Measurements from ENCODE around the gene CGB8. TPM values are rescaled to one million over a fixed set of nuclear protein-coding genes. Genes with fewer than 3 reads are reported as not detected.
"Not testable (repeated sequence)": the region's sequence is repeated elsewhere in the genome, so short reads cannot be mapped to it uniquely, and the experiment has no call there.

The CGB8 gene
- polyA plus RNA-seq (2011; rRNA removed), result 0.63 and 0.95 TPM in 2 replicates
- polyA plus RNA-seq (2012; cell fraction: cytosol; rRNA removed), result 4.6 and 5.6 TPM in 2 replicates
- 14.8 and 19.9 TPM in 2 replicates for polyA plus RNA-seq (2012; cell fraction: nucleus; rRNA removed)
- polyA plus RNA-seq (2017; fragmentation: RNase III; extraction: RNeasy Plus Mini Kit Qiagen cat#74134 plus additional on column Dnase treatment), result 2.0 to 2.7 TPM (median 2.4 TPM) in 3 replicates
- 0.49 TPM in 1 of 2 replicates, not detected in the other for polyA minus RNA-seq (2011; rRNA and poly(A)+ RNA removed)

DNA sequence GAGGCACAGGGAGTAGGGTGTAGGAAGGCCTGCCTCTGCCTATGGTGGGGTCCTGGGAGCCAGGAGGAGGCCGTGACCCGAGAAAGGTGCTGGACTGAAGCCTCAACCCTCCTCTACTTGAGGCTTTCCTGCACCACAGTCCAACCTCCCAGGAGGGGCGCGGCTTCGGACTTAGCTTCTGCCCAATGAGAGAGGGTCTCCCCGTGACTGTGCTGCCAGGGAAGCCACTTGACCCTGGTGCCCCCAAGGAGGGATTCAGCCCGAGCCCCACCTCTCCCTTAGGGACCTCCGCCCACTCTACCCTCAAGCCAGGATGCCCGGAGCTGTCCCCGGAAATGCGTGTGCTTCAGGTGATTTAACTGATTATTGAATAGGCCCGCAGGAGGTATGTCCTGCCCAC, at the start of gene CGB8:
Gene CGB8 (minus strand): TSS at position 101 of the 400 bp plus-strand sequence. CDS start 372 bp downstream, outside the sequence.
- H3K4me1 ChIP-seq; ATAC-seq; DNase-seq (ENCODE audit: low read depth in 1 of 2, low spot score in 1 of 2); H3K4me2 ChIP-seq; POLR2A ChIA-PET; H3K9me3 ChIP-seq; CTCF ChIA-PET; FAIRE-seq; H3K4me3 ChIP-seq: not testable (repeated sequence)
- 83% methylated on average over 12 of the region's 12 CpGs for WGBS (ENCODE audit: missing lambda C conversion rate)
- H3K27ac ChIP-seq, result peak within 1 kb of the TSS in 1 of 2 experiments; percentile 41; a peak in 2 of 6 replicates

DNA sequence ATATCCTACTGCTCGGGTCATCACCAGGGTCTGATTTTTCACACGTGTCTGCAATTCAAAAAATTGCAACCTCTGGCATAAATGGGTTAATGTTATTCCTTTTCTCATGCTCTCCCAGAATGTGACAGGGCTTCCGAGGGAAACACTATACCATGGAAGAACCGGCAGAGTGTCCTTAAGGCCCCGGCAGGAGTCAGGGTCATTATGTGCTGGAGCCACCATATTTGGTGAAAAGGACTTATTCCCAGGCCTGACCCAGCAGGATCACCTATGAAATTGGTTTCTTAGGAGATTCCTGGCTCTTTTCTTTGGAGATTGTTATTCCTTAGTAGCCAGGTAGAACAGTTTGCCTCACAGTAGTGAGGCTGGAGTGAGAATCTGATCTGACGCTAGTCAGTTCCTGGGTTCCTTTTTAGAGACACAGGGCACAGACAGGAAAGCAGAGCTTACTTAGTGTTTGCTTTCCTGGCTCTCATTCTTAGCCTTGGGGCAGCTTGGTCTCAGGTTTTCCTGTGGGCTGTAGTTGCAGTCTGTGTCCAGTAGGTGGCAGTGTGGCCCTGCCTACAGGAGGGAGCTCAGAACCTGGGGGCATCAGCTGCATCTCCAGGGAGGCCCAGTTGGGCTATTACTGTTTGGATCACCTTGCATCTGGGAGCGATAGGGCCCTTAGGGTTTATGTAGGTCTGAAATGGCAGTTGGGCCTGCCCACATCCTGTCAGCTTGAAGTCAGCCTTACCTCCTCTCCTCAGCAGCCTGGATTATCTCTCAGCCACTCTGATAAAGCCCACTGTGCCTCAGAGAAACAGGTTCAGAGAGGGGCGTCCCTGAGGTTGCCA, 48.8 kb upstream of the CGB8 start:
- FAIRE-seq, result peak; percentile 99
- peak; percentile 88 to 89 for DNase-seq (ENCODE audit: low read depth in 1 of 2, low spot score in 1 of 2)
- no peak for TF ChIP-seq KDM5A (IDR thresholded peaks at IDR 0.05)
- TF ChIP-seq RCOR1 (IDR thresholded peaks at IDR 0.05; ENCODE audit: low read depth, low read length), result 0 out of 2 replicates have a peak, but pooled peaks have one; percentile 43
- no peak for TF ChIP-seq ZC3H11A (IDR thresholded peaks at IDR 0.05)
- TF ChIP-seq, protein P1, sequence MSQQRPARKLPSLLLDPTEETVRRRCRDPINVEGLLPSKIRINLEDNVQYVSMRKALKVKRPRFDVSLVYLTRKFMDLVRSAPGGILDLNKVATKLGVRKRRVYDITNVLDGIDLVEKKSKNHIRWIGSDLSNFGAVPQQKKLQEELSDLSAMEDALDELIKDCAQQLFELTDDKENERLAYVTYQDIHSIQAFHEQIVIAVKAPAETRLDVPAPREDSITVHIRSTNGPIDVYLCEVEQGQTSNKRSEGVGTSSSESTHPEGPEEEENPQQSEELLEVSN (IDR thresholded peaks at IDR 0.05; ENCODE audit: borderline replicate concordance, low read depth), result no peak
- TF ChIP-seq ESRRA (IDR thresholded peaks at IDR 0.05; ENCODE audit: borderline replicate concordance, low read length), result no peak
- TF ChIP-seq PHF8 (IDR thresholded peaks at IDR 0.05; ENCODE audit: borderline replicate concordance, low read depth), result no peak
- TF ChIP-seq TP53 (CRISPR knock-in tag; IDR thresholded peaks at IDR 0.05), result no peak
- peak; percentile 78 for TF ChIP-seq SMC3 (IDR thresholded peaks at IDR 0.05)
- no peak for TF ChIP-seq CHD4 (IDR thresholded peaks at IDR 0.05; ENCODE audit: borderline replicate concordance)
- TF ChIP-seq GATA3 (IDR thresholded peaks at IDR 0.05; ENCODE audit: borderline replicate concordance), result no peak
- TF ChIP-seq RARB (CRISPR knock-in tag; IDR thresholded peaks at IDR 0.05), result no peak
- TF ChIP-seq JUN (IDR thresholded peaks at IDR 0.05), result no peak
- peak; percentile 80; the same call in 1 of the 2 replicates for TF ChIP-seq POLR2AphosphoS2 (conservative IDR thresholded peaks at IDR 0.05; ENCODE audit: low read length)
- TF ChIP-seq RAD21 (conservative IDR thresholded peaks at IDR 0.05 in 1 of 2, IDR thresholded peaks at IDR 0.05 in 1 of 2), result peak; percentile 88 to 91
- no peak for TF ChIP-seq ZSCAN20 (CRISPR knock-in tag; IDR thresholded peaks at IDR 0.05)
- TF ChIP-seq, protein P2, sequence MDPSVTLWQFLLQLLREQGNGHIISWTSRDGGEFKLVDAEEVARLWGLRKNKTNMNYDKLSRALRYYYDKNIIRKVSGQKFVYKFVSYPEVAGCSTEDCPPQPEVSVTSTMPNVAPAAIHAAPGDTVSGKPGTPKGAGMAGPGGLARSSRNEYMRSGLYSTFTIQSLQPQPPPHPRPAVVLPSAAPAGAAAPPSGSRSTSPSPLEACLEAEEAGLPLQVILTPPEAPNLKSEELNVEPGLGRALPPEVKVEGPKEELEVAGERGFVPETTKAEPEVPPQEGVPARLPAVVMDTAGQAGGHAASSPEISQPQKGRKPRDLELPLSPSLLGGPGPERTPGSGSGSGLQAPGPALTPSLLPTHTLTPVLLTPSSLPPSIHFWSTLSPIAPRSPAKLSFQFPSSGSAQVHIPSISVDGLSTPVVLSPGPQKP (IDR thresholded peaks at IDR 0.05; ENCODE audit: low read depth, low read length), result no peak
- TF ChIP-seq, protein P3, sequence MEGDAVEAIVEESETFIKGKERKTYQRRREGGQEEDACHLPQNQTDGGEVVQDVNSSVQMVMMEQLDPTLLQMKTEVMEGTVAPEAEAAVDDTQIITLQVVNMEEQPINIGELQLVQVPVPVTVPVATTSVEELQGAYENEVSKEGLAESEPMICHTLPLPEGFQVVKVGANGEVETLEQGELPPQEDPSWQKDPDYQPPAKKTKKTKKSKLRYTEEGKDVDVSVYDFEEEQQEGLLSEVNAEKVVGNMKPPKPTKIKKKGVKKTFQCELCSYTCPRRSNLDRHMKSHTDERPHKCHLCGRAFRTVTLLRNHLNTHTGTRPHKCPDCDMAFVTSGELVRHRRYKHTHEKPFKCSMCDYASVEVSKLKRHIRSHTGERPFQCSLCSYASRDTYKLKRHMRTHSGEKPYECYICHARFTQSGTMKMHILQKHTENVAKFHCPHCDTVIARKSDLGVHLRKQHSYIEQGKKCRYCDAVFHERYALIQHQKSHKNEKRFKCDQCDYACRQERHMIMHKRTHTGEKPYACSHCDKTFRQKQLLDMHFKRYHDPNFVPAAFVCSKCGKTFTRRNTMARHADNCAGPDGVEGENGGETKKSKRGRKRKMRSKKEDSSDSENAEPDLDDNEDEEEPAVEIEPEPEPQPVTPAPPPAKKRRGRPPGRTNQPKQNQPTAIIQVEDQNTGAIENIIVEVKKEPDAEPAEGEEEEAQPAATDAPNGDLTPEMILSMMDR (IDR thresholded peaks at IDR 0.05), result peak; percentile 99
- no peak for TF ChIP-seq HOXA7 (CRISPR knock-in tag; IDR thresholded peaks at IDR 0.05)
- no peak for TF ChIP-seq MAFK (IDR thresholded peaks at IDR 0.05; ENCODE audit: partially characterized antibody)
- no peak for TF ChIP-seq ZNF302 (CRISPR knock-in tag; IDR thresholded peaks at IDR 0.05)
- no peak for TF ChIP-seq RNF2 (IDR thresholded peaks at IDR 0.05; ENCODE audit: borderline replicate concordance, low read depth)
- no peak for TF ChIP-seq KDM1A (IDR thresholded peaks at IDR 0.05; ENCODE audit: low read depth)
- no peak for TF ChIP-seq CHD2 (IDR thresholded peaks at IDR 0.05; ENCODE audit: low read length, partially characterized antibody)
- H3K4me2 ChIP-seq, result peak overlapping the region; percentile 33; the same call in 2 of the 3 replicates
- peaks cover 21% of the 10 kb centered on the region for H3K4me1 ChIP-seq
- CTCF ChIA-PET, result interaction anchor here (0.5 to 13.2 kb wide), 62 partner anchors 8 to 373 kb away, joined by 3 to 241 read pairs (median 6); partner anchors contain the start of genes GYS1, HRC, KCNA7 and LIN7B
- H3K9me3 ChIP-seq, result no peaks in the 10 kb centered on the region
- peak overlapping the region in 1 of 2 experiments; percentile 46; a peak in 2 of 6 replicates for H3K27ac ChIP-seq
- ATAC-seq, result peak; percentile 78 to 83
- no peak overlapping the region for H3K4me3 ChIP-seq
- WGBS (ENCODE audit: missing lambda C conversion rate), result 27% methylated on average over 8 of the region's 8 CpGs
- POLR2A ChIA-PET, result interaction anchor here (0.5 to 1.7 kb wide), 10 partner anchors 9 to 669 kb away, joined by 3 to 8 read pairs (median 5); partner anchors contain the start of genes AP2A1, GYS1, LIN7B and RUVBL2

All from A549 (cell line).